ENCODE results near the gene EFNA4. TPM values are rescaled to one million over a fixed set of nuclear protein-coding genes. Genes with fewer than 3 reads are reported as not detected.

EFNA4 gene
- polyA plus RNA-seq, 2 of the 4 experiments (the other 2 are of a cell fraction), result 3.1 to 8.7 TPM

DNA sequence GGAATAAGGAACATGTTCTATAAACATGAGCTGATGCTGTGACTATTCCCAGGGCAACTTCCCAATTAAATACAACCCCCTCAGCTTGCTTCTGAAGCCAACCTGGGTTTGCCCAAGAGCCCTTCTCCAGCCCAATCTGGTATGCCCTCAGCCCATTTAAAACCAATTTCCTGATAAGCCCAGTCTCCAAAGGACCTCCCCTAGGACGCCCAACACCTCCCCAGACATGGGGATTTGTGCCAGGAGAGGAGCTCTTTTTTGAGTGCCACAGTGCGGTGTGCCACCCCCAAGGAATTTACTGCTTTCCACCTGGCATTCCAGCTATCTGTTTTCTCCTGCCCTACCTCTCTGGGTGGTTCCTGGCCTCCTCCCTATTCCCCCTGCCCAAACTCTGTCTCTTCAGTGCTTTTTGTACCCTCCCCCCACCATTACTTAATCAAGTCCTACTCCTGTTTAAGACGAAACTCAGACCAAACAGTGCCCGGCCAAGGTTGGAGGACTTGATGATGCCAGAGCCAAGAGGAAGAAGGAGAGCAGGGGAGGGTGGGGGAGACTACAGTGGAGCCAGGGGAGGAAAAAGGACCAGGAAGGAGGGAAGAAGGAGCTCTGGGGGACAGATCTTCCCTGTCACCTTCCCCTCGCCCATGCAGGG, 52.7 kb downstream of the EFNA4 start:
- DNase-seq (ENCODE audit: low read depth in 1 of 2, low spot score in 1 of 2) (no peak), FAIRE-seq (no peak), ATAC-seq (no peak)
- no peak overlapping the region for H3K4me3 ChIP-seq
- no peak for TF ChIP-seq CEBPB (IDR thresholded peaks at IDR 0.05)
- no peak for TF ChIP-seq JUNB (IDR thresholded peaks at IDR 0.05)
- TF ChIP-seq HDAC2 (IDR thresholded peaks at IDR 0.05), result no peak
- TF ChIP-seq, protein P1, sequence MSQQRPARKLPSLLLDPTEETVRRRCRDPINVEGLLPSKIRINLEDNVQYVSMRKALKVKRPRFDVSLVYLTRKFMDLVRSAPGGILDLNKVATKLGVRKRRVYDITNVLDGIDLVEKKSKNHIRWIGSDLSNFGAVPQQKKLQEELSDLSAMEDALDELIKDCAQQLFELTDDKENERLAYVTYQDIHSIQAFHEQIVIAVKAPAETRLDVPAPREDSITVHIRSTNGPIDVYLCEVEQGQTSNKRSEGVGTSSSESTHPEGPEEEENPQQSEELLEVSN (IDR thresholded peaks at IDR 0.05; ENCODE audit: borderline replicate concordance, low read depth), result no peak
- no peak for TF ChIP-seq MYC (IDR thresholded peaks at IDR 0.05; ENCODE audit: borderline replicate concordance, low read length)
- no peak for TF ChIP-seq EHMT2 (IDR thresholded peaks at IDR 0.05; ENCODE audit: low read depth)
- TF ChIP-seq, protein P2, sequence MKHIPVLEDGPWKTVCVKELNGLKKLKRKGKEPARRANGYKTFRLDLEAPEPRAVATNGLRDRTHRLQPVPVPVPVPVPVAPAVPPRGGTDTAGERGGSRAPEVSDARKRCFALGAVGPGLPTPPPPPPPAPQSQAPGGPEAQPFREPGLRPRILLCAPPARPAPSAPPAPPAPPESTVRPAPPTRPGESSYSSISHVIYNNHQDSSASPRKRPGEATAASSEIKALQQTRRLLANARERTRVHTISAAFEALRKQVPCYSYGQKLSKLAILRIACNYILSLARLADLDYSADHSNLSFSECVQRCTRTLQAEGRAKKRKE (CRISPR knock-in tag; IDR thresholded peaks at IDR 0.05; ENCODE audit: low read depth), result no peak
- no peak for TF ChIP-seq POLR2AphosphoS2 (conservative IDR thresholded peaks at IDR 0.05; ENCODE audit: low read length)
- TF ChIP-seq GATA3 (IDR thresholded peaks at IDR 0.05; ENCODE audit: borderline replicate concordance), result no peak
- no peak for TF ChIP-seq ZSCAN20 (CRISPR knock-in tag; IDR thresholded peaks at IDR 0.05)
- TF ChIP-seq, protein P3, sequence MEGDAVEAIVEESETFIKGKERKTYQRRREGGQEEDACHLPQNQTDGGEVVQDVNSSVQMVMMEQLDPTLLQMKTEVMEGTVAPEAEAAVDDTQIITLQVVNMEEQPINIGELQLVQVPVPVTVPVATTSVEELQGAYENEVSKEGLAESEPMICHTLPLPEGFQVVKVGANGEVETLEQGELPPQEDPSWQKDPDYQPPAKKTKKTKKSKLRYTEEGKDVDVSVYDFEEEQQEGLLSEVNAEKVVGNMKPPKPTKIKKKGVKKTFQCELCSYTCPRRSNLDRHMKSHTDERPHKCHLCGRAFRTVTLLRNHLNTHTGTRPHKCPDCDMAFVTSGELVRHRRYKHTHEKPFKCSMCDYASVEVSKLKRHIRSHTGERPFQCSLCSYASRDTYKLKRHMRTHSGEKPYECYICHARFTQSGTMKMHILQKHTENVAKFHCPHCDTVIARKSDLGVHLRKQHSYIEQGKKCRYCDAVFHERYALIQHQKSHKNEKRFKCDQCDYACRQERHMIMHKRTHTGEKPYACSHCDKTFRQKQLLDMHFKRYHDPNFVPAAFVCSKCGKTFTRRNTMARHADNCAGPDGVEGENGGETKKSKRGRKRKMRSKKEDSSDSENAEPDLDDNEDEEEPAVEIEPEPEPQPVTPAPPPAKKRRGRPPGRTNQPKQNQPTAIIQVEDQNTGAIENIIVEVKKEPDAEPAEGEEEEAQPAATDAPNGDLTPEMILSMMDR (IDR thresholded peaks at IDR 0.05), result no peak
- TF ChIP-seq ZFP36 (IDR thresholded peaks at IDR 0.05; ENCODE audit: borderline replicate concordance, partially characterized antibody), result no peak
- no peak for TF ChIP-seq EHF (CRISPR knock-in tag; IDR thresholded peaks at IDR 0.05)
- TF ChIP-seq MAFK (IDR thresholded peaks at IDR 0.05; ENCODE audit: partially characterized antibody), result no peak
- TF ChIP-seq RFX5 (IDR thresholded peaks at IDR 0.05), result no peak
- no peak for TF ChIP-seq KDM1A (IDR thresholded peaks at IDR 0.05; ENCODE audit: low read depth)
- TF ChIP-seq CHD4 (IDR thresholded peaks at IDR 0.05; ENCODE audit: borderline replicate concordance), result no peak
- 54% methylated on average over 5 of the region's 5 CpGs for WGBS (ENCODE audit: missing lambda C conversion rate)
- H3K4me2 ChIP-seq, result no peak overlapping the region
- H3K27ac ChIP-seq, result peak overlapping the region in 1 of 2 experiments; percentile 48; a peak in 2 of 6 replicates
- H3K4me1 ChIP-seq, result no peaks in the 10 kb centered on the region
- ChIA-PET POLR2A (no interaction called here), CTCF (interaction anchor here (0.7 to 5.0 kb wide), 13 partner anchors 10 to 65 kb away, joined by 3 to 39 read pairs (median 5); partner anchors contain the start of genes ADAM15, EFNA1 and KRTCAP2)
- H3K9me3 ChIP-seq, result no peaks in the 10 kb centered on the region

DNA sequence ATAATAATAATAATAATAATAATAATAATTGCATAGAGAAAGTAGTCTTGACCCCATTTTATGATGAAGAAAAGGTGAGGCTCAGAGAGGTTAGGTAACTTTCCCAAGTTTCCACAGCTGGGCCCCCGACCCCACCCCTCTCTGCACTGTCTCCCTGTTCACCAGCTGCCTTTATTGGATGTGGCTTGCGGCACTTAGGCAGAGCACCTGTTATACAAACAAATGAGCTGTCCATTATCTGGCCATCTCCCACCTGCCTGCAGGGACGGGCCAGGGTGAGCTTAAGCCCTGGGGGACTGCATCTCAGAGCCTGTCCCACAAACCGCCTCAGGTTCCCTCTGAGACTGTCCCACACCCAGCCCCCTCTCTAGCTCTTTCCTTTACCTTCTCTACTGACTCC, 54.1 kb downstream of the EFNA4 start:
- Histone ChIP-seq H3K4me1 (no peaks in the 10 kb centered on the region), H3K27ac (no peak overlapping the region), H3K4me3 (no peak overlapping the region), H3K4me2 (no peak overlapping the region), H3K9me3 (no peaks in the 10 kb centered on the region)
- POLR2A ChIA-PET, result interaction anchor here (0.7 kb wide), 1 partner anchor 22 kb away, joined by 3 read pairs; no protein-coding TSS in a partner anchor
- 65% methylated on average over 4 of the region's 4 CpGs for WGBS (ENCODE audit: missing lambda C conversion rate)
- no peak for FAIRE-seq
- CTCF ChIA-PET, result interaction anchor here (0.8 to 5.0 kb wide), 7 partner anchors 10 to 57 kb away, joined by 3 to 39 read pairs (median 5); partner anchors contain the start of gene EFNA1
- no peak for ATAC-seq
- DNase-seq (ENCODE audit: low read depth in 1 of 2, low spot score in 1 of 2), result no peak
- TF ChIP-seq CHD4 (IDR thresholded peaks at IDR 0.05; ENCODE audit: borderline replicate concordance) (no peak), RARB (CRISPR knock-in tag; IDR thresholded peaks at IDR 0.05) (no peak), POLR2AphosphoS2 (conservative IDR thresholded peaks at IDR 0.05; ENCODE audit: low read length) (no peak), TFCP2L1 (CRISPR knock-in tag; IDR thresholded peaks at IDR 0.05) (no peak), EHF (CRISPR knock-in tag; IDR thresholded peaks at IDR 0.05) (no peak), MYC (IDR thresholded peaks at IDR 0.05; ENCODE audit: borderline replicate concordance, low read length) (no peak), ZNF302 (CRISPR knock-in tag; IDR thresholded peaks at IDR 0.05) (no peak), TP53 (CRISPR knock-in tag; IDR thresholded peaks at IDR 0.05) (no peak), RAD21 (conservative IDR thresholded peaks at IDR 0.05 in 1 of 2, IDR thresholded peaks at IDR 0.05 in 1 of 2) (no peak), HDAC2 (IDR thresholded peaks at IDR 0.05) (no peak), NR3C1 (IDR thresholded peaks at IDR 0.05) (no peak), EHMT2 (IDR thresholded peaks at IDR 0.05; ENCODE audit: low read depth) (no peak)
- TF ChIP-seq, protein P4, sequence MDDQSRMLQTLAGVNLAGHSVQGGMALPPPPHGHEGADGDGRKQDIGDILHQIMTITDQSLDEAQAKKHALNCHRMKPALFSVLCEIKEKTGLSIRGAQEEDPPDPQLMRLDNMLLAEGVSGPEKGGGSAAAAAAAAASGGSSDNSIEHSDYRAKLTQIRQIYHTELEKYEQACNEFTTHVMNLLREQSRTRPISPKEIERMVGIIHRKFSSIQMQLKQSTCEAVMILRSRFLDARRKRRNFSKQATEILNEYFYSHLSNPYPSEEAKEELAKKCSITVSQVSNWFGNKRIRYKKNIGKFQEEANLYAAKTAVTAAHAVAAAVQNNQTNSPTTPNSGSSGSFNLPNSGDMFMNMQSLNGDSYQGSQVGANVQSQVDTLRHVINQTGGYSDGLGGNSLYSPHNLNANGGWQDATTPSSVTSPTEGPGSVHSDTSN (IDR thresholded peaks at IDR 0.05), result no peak
- TF ChIP-seq, protein P3 (IDR thresholded peaks at IDR 0.05), result no peak
- TF ChIP-seq, protein P5, sequence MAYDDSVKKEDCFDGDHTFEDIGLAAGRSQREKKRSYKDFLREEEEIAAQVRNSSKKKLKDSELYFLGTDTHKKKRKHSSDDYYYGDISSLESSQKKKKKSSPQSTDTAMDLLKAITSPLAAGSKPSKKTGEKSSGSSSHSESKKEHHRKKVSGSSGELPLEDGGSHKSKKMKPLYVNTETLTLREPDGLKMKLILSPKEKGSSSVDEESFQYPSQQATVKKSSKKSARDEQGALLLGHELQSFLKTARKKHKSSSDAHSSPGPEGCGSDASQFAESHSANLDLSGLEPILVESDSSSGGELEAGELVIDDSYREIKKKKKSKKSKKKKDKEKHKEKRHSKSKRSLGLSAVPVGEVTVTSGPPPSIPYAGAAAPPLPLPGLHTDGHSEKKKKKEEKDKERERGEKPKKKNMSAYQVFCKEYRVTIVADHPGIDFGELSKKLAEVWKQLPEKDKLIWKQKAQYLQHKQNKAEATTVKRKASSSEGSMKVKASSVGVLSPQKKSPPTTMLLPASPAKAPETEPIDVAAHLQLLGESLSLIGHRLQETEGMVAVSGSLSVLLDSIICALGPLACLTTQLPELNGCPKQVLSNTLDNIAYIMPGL (CRISPR knock-in tag; IDR thresholded peaks at IDR 0.05; ENCODE audit: borderline replicate concordance), result no peak
- TF ChIP-seq, protein P6, sequence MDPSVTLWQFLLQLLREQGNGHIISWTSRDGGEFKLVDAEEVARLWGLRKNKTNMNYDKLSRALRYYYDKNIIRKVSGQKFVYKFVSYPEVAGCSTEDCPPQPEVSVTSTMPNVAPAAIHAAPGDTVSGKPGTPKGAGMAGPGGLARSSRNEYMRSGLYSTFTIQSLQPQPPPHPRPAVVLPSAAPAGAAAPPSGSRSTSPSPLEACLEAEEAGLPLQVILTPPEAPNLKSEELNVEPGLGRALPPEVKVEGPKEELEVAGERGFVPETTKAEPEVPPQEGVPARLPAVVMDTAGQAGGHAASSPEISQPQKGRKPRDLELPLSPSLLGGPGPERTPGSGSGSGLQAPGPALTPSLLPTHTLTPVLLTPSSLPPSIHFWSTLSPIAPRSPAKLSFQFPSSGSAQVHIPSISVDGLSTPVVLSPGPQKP (IDR thresholded peaks at IDR 0.05; ENCODE audit: low read depth, low read length), result no peak

All from A549 (cell line).